G401 (cell line): ENCODE data around the gene LRTM2. TPM values are rescaled to one million over a fixed set of nuclear protein-coding genes. Genes with fewer than 3 reads are reported as not detected.

Experiments used
- DNase-seq: peaks from one replicate; pipeline ENCODE4 v3.0.0-alpha.2; 2015; ENCODE audit warnings: low spot score
- in situ Hi-C: cut with HindIII; loops from 2 replicates; pipeline ENCODE4 v1.10.0; 2016; ENCODE audit warnings: low sequenced_read_pairs, mixed read lengths
- total RNA-seq: library from RNA; depleted of rRNA; stranded (reverse); fragments of >200 nt; shearing (Covaris generic); gene quantifications from 2 replicates; pipeline ENCODE4 v1.2.3, GENCODE V29; 2014

Gene LRTM2
- total RNA-seq, 1 experiment from 2014 or later, result not detected

GRCh38 chr12:1848146-1848545, 27.8 kb downstream of the LRTM2 start:
- no peak for DNase-seq
- in situ Hi-C loops, result no loop called here

- in situ Hi-C loops, result no loop called here
- peak; percentile 75 for DNase-seq
These were observed 28.4 kb downstream of the LRTM2 start for GRCh38 chr12:1848745-1849144.

GRCh38 chr12:1851151-1851701, 30.9 kb downstream of the LRTM2 start:
- in situ Hi-C loops, result no loop called here
- no peak for DNase-seq

GRCh38 chr12:1852076-1852475, 31.7 kb downstream of the LRTM2 start:
- in situ Hi-C loops, result no loop called here

GRCh38 chr12:1853716-1854115, 33.4 kb downstream of the LRTM2 start:
- DNase-seq, result no peak
- in situ Hi-C loops, result no loop called here

More at GRCh38 chr12:1852076-1852475, 31.7 kb downstream of the LRTM2 start:
- no peak for DNase-seq

- in situ Hi-C loops, result no loop called here
- DNase-seq, result no peak
These were observed 34.9 kb downstream of the LRTM2 start for GRCh38 chr12:1855241-1855640.

- in situ Hi-C loops, result no loop called here
- DNase-seq, result no peak
These were observed 36.7 kb downstream of the LRTM2 start for GRCh38 chr12:1857086-1857485.

GRCh38 chr12:1857821-1858220, 37.5 kb downstream of the LRTM2 start:
- no peak for DNase-seq
- in situ Hi-C loops, result no loop called here

GRCh38 chr12:1858456-1858855, 38.1 kb downstream of the LRTM2 start:
- no peak for DNase-seq
- in situ Hi-C loops, result no loop called here

GRCh38 chr12:1859643-1860042, 39.3 kb downstream of the LRTM2 start:
- in situ Hi-C loops, result no loop called here
- DNase-seq, result no peak

- in situ Hi-C loops, result no loop called here
- no peak for DNase-seq
These were observed 42.6 kb downstream of the LRTM2 start for GRCh38 chr12:1862973-1863372.

GRCh38 chr12:1863823-1864222, 43.5 kb downstream of the LRTM2 start:
- DNase-seq, result no peak
- in situ Hi-C loops, result no loop called here

GRCh38 chr12:1864456-1864855, 44.1 kb downstream of the LRTM2 start:
- in situ Hi-C loops, result no loop called here
- DNase-seq, result no peak

- no peak for DNase-seq
- in situ Hi-C loops, result no loop called here
These were observed 44.5 kb downstream of the LRTM2 start for GRCh38 chr12:1864867-1865266.

- in situ Hi-C loops, result no loop called here
- no peak for DNase-seq
These were observed 45.0 kb downstream of the LRTM2 start for GRCh38 chr12:1865284-1865866.

GRCh38 chr12:1869145-1869544, 48.8 kb downstream of the LRTM2 start:
- DNase-seq, result no peak
- in situ Hi-C loops, result no loop called here

GRCh38 chr12:1870086-1870485, 49.7 kb downstream of the LRTM2 start:
- in situ Hi-C loops, result no loop called here
- DNase-seq, result no peak

GRCh38 chr12:1870998-1871917, 50.9 kb downstream of the LRTM2 start:
- in situ Hi-C loops, result no loop called here
- DNase-seq, result no peak

GRCh38 chr12:1872001-1872400, 51.6 kb downstream of the LRTM2 start:
- DNase-seq, result no peak
- in situ Hi-C loops, result no loop called here

GRCh38 chr12:1872448-1872847, 52.1 kb downstream of the LRTM2 start:
- in situ Hi-C loops, result no loop called here
- DNase-seq, result no peak
